ENCODE results near the gene DTX3. TPM values are rescaled to one million over a fixed set of nuclear protein-coding genes. Genes with fewer than 3 reads are reported as not detected.

Gene DTX3
- total RNA-seq, 1 donor from 2014 or later = 18.3 TPM

- Histone ChIP-seq H2AFZ (ENCODE audit: low read depth, low read length) (no peak overlapping the region), H3K27ac (ENCODE audit: low read depth, low read length) (no peak overlapping the region), H3K4me2 (ENCODE audit: low read length) (peak overlapping the region; percentile 96), H3K4me3 (ENCODE audit: insufficient read depth, low read depth, low read length) (no peak overlapping the region), H3K4me1 (ENCODE audit: insufficient read depth, low read length) (peaks cover 16% of the 10 kb centered on the region), H4K20me1 (ENCODE audit: insufficient read depth, low read length) (peaks cover 16% of the 10 kb centered on the region), H3K9me3 (ENCODE audit: insufficient read depth, low read depth, low read length) (no peaks in the 10 kb centered on the region), H3K79me2 (ENCODE audit: insufficient read depth, low read length) (peaks cover 4% of the 10 kb centered on the region), H3K9ac (ENCODE audit: low read length) (no peak overlapping the region), H3K27me3 (ENCODE audit: insufficient read depth, low read length) (no peaks in the 10 kb centered on the region), H3K36me3 (ENCODE audit: insufficient read depth, low read length) (peaks cover 2% of the 10 kb centered on the region)
- TF ChIP-seq CTCF (IDR thresholded peaks at IDR 0.05; ENCODE audit: insufficient read depth, low read depth, low read length) = no peak
- no peak for TF ChIP-seq EZH2 (IDR thresholded peaks at IDR 0.05; ENCODE audit: insufficient read depth, low read length)
- H3K4me1 Mint-ChIP-seq (ENCODE audit: low read depth, unreplicated experiment) = peaks cover 12% of the 10 kb centered on the region
- FAIRE-seq (no peak), DNase-seq (ENCODE audit: low read depth) (peak; percentile 23)
- H3K27ac Mint-ChIP-seq (ENCODE audit: unreplicated experiment) = peak overlapping the region; percentile 83
- H3K4me3 Mint-ChIP-seq (ENCODE audit: unreplicated experiment) = peak overlapping the region; percentile 96
- peaks cover 15% of the 10 kb centered on the region for H3K36me3 Mint-ChIP-seq (ENCODE audit: low read depth, unreplicated experiment)
- H3K27me3 Mint-ChIP-seq (ENCODE audit: low read depth, unreplicated experiment) = no peaks in the 10 kb centered on the region
- H3K9me3 Mint-ChIP-seq (ENCODE audit: unreplicated experiment) = peaks cover 2% of the 10 kb centered on the region
These were observed 12.0 kb upstream of the DTX3 start for GRCh38 chr12:57592551-57593165.

GRCh38 chr12:57593187-57593586, 11.4 kb upstream of the DTX3 start:
- H3K4me3 ChIP-seq (ENCODE audit: insufficient read depth, low read depth, low read length) = no peak overlapping the region
- no peak overlapping the region for H3K9ac ChIP-seq (ENCODE audit: low read length)
- H3K27ac ChIP-seq (ENCODE audit: low read depth, low read length) = no peak overlapping the region
- H3K27ac Mint-ChIP-seq (ENCODE audit: unreplicated experiment) = no peak overlapping the region
- peaks cover 4% of the 10 kb centered on the region for H3K79me2 ChIP-seq (ENCODE audit: insufficient read depth, low read length)
- H3K27me3 ChIP-seq (ENCODE audit: insufficient read depth, low read length) = no peaks in the 10 kb centered on the region
- H3K9me3 ChIP-seq (ENCODE audit: insufficient read depth, low read depth, low read length) = no peaks in the 10 kb centered on the region
- H3K4me2 ChIP-seq (ENCODE audit: low read length) = no peak overlapping the region
- H3K27me3 Mint-ChIP-seq (ENCODE audit: low read depth, unreplicated experiment) = no peaks in the 10 kb centered on the region
- H3K4me3 Mint-ChIP-seq (ENCODE audit: unreplicated experiment) = peak overlapping the region; percentile 96
- FAIRE-seq = no peak
- DNase-seq (ENCODE audit: low read depth) = no peak
- peaks cover 16% of the 10 kb centered on the region for H4K20me1 ChIP-seq (ENCODE audit: insufficient read depth, low read length)
- peaks cover 2% of the 10 kb centered on the region for H3K9me3 Mint-ChIP-seq (ENCODE audit: unreplicated experiment)
- peaks cover 2% of the 10 kb centered on the region for H3K36me3 ChIP-seq (ENCODE audit: insufficient read depth, low read length)
- H3K4me1 ChIP-seq (ENCODE audit: insufficient read depth, low read length) = peaks cover 16% of the 10 kb centered on the region
- no peak overlapping the region for H2AFZ ChIP-seq (ENCODE audit: low read depth, low read length)
- H3K4me1 Mint-ChIP-seq (ENCODE audit: low read depth, unreplicated experiment) = peaks cover 12% of the 10 kb centered on the region
- TF ChIP-seq EZH2 (IDR thresholded peaks at IDR 0.05; ENCODE audit: insufficient read depth, low read length) (no peak), CTCF (IDR thresholded peaks at IDR 0.05; ENCODE audit: insufficient read depth, low read depth, low read length) (no peak)
- peaks cover 17% of the 10 kb centered on the region for H3K36me3 Mint-ChIP-seq (ENCODE audit: low read depth, unreplicated experiment)

- no peak overlapping the region for H3K27ac ChIP-seq (ENCODE audit: low read depth, low read length)
- peaks cover 3% of the 10 kb centered on the region for H3K9me3 Mint-ChIP-seq (ENCODE audit: unreplicated experiment)
- TF ChIP-seq EZH2 (IDR thresholded peaks at IDR 0.05; ENCODE audit: insufficient read depth, low read length) = no peak
- TF ChIP-seq CTCF (IDR thresholded peaks at IDR 0.05; ENCODE audit: insufficient read depth, low read depth, low read length) = no peak
- H3K79me2 ChIP-seq (ENCODE audit: insufficient read depth, low read length) = no peaks in the 10 kb centered on the region
- peaks cover 44% of the 10 kb centered on the region for H3K36me3 Mint-ChIP-seq (ENCODE audit: low read depth, unreplicated experiment)
- H3K27me3 ChIP-seq (ENCODE audit: insufficient read depth, low read length) = no peaks in the 10 kb centered on the region
- H4K20me1 ChIP-seq (ENCODE audit: insufficient read depth, low read length) = no peaks in the 10 kb centered on the region
- no peak for DNase-seq (ENCODE audit: low read depth)
- H3K4me3 Mint-ChIP-seq (ENCODE audit: unreplicated experiment) = no peak overlapping the region
- peaks cover 11% of the 10 kb centered on the region for H3K4me1 Mint-ChIP-seq (ENCODE audit: low read depth, unreplicated experiment)
- FAIRE-seq = no peak
- H3K4me3 ChIP-seq (ENCODE audit: insufficient read depth, low read depth, low read length) = no peak overlapping the region
- H3K36me3 ChIP-seq (ENCODE audit: insufficient read depth, low read length) = peaks cover 4% of the 10 kb centered on the region
- no peak overlapping the region for H3K9ac ChIP-seq (ENCODE audit: low read length)
- peaks cover 1% of the 10 kb centered on the region for H3K27me3 Mint-ChIP-seq (ENCODE audit: low read depth, unreplicated experiment)
- H2AFZ ChIP-seq (ENCODE audit: low read depth, low read length) = no peak overlapping the region
- H3K4me1 ChIP-seq (ENCODE audit: insufficient read depth, low read length) = peaks cover 10% of the 10 kb centered on the region
- no peak overlapping the region for H3K27ac Mint-ChIP-seq (ENCODE audit: unreplicated experiment)
- no peak overlapping the region for H3K4me2 ChIP-seq (ENCODE audit: low read length)
- no peaks in the 10 kb centered on the region for H3K9me3 ChIP-seq (ENCODE audit: insufficient read depth, low read depth, low read length)
These were observed 4.2 kb upstream of the DTX3 start for GRCh38 chr12:57600395-57600794.
